Measurements from ENCODE around the gene SLCO1B1.

Gene SLCO1B1

DNA sequence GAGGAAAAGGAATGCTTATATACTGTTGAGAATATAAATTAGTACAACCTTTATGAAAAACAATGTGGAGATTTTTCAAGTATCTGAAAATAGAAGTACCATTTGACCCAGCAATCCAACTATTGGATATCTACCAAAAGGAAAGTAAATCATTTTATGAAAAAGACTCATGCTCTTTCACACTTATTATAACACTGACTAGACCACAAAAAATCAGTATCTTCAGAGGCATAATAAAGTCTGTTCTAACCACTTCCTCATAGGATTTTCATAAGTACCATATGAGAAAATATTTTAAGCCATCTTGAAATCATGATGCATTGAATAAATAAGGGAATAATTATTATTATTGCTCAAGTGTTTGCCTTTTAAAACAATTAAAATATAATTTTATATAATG lies 90.8 kb downstream of the SLCO1B1 start:
- DNase-seq (ENCODE audit: low spot score) = no peak

DNA sequence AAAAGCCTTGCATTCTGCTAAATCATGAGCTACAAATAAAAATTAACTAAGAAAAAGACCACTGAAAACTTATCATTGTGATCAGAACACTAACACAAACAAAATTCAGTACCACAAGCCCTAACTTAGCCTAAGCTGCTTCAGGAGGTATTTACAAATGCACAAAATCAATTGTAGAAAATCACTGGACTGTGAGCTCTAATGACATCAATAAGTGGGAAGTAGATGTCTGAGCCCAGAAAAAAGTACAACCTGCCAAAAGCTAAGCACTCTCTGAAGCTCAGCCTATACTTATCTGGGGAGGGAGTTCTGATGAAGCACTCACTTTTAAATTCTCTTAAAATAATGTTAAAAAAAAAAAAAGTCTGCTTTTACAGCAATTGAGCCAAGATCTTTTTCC lies 92.9 kb downstream of the SLCO1B1 start:
- DNase-seq (ENCODE audit: low spot score) = no peak

DNA sequence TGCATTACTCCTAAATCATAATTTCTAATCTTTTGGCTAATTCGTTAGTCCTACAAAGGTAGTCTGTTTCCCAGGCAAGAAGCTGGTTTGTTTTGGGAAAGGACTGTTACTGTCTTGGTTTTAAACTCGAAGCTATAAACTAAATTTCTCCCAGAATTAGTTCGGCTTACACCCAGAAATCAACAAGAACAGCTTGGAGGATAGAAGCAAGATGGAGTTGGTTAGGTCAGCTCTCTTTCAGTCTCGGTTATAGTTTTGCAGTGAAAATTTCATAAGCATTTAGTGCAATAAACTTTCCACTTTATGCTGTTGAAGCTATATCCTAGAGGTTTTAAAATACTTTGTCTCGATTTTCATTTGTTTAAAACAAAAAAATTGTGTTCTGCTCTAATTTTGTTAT lies 103.4 kb downstream of the SLCO1B1 start:
- DNase-seq (ENCODE audit: low spot score) = no peak

DNA sequence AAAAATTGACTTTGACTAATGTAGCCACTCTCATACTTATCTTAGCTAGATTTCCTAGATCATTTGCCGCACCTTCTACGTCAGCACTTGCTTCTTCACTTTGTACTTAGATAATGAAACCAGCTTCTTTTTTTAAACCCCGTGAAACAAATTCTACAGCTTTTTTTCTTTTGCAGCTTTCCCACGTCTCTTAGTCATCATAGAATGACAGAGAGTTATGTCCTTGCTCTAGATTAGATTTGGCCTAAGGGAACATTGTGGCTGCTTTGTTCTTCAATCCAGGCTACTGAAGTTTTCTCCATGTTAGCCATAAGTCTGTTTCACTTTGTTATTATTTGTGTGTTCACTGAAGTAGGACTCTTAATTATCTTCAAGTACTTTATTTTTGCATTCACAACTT lies 108.9 kb downstream of the SLCO1B1 start:
- no peak for DNase-seq (ENCODE audit: low spot score)

DNA sequence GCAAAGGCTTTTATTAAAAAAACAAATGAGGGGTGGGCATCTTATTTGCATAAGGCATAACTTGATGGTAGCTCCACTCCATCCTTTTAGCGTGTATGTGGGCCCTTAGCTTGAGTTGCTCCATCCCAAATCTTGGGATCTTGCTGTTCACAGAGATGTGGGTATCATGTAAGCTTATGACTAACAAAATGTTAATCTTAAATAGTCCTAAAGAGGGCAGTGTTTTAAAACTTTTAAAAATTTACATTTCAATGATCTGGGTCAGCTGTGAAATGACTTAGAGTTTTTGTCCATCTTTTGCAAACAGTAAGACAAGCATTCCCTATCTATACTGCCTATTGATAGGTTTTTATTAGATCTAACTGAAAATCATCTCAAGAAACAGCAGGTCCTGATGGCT lies 117.7 kb downstream of the SLCO1B1 start:
- no peak for DNase-seq (ENCODE audit: low spot score)

DNA sequence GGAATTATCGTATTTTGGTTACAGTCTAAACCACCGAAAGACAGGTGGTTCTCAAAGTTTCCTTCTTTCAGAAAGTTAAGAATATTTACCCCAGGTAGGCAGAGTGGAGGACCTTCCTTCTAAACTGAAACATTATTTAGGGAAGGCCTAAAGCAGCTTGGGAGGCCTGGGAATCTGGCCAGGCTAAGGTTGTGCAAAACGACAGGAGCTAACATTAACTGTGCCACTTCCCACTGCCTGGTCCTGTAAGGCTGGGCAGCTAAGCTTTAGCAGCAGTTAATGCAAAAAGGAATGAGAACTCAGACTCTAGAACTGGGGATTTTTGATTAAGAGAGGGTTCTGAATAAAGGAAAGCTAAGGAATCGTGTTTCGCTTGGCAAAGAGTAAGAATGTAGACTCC lies 121.1 kb downstream of the SLCO1B1 start:
- no peak for DNase-seq (ENCODE audit: low spot score)

DNA sequence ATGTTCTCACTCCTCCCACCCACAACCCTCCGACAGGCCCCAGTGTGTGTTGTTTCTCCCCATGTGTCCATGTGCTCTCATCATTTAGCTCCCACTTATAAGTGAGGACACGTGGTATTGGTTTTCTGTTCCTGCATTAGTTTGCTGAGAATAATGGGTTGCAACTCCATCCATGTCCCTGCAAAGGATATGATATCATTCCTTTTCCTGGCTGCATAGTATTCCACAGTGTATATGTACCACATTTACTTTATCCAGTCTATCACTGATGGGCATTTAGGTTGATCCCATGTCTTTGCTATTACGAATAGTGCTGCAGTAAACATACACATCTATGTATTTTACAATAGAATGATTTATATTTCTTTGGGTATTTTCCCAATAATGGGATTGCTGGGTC lies 126.2 kb downstream of the SLCO1B1 start:
- DNase-seq (ENCODE audit: low spot score) = no peak

DNA sequence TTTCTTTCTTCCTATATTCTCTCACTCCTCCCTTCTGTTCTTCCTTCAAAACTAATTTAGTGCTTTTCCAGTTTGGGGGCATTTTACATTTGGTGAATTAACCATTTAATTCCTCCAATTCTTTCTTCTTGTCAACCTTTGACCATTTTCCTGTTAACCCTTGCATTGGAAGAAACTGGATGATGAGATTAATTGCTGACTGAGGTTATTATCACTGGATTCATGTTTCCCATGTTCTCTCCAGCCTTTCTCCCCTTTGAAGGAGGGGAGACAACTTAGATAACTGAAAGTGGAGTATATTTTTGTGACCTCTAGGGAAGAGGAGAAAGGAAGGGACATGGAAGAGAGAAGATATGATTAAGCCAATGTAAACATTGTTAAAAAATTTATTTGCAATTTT lies 133.2 kb downstream of the SLCO1B1 start:
- DNase-seq (ENCODE audit: low spot score) = no peak

DNA sequence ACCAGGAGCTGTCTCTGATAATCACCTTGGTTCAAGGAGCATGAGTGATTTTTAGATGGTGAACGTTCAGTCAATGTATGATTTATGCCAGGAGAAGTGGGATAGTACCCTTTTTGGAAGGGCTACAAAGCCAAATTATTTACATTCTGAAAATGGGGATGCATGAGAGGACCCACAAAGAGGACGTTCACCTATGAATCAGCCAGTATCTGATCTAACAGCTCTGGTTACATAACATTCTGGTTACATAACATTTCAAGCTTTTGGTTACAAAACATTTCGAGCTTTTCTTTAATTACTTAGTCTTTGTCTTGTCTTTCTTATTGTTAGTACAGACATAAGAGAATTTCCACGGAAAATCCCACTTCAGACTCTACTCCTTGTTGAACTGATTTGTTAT lies 134.9 kb downstream of the SLCO1B1 start:
- no peak for DNase-seq (ENCODE audit: low spot score)

DNA sequence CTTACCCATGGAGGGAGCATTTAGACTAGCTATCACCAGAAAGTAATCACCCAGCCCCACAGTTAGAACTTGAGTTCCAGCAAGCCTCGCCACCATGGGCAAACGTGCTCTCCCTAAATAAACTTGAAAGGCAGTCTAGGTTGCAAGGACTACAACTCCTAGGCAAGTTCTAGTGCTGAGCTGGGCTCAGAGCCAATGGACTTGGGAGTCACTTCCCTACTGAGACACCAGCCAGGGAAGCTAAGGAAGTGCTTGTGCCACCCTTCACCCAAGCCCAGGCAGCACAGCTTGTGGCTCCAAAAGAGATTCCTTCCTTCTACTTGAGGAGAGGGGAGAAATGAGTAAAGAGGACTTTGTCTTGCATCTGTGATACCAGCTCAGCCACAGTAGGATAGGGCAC lies 145.8 kb downstream of the SLCO1B1 start:
- DNase-seq (ENCODE audit: low spot score) = no peak
